Measurements from ENCODE around the gene CMTM4. TPM values are rescaled to one million over a fixed set of nuclear protein-coding genes. Genes with fewer than 3 reads are reported as not detected.

Gene CMTM4
- total and polyA plus RNA-seq, 4 experiments from 2014 or later = 0.21 to 2.2 (median 2.0) TPM; not detected in 1

GRCh38 chr16:66695935-66696668 is 441 bp downstream of the CMTM4 start:
- H3K27ac Mint-ChIP-seq = peak overlapping the region in 4 of 7 donors; percentile 23 to 75 (median 59)
- Histone ChIP-seq H3K9me3 (ENCODE audit: control insufficient read depth in 1 of 2, low read length in 2 of 2) (no peaks in the 10 kb centered on the region), H3K4me1 (ENCODE audit: insufficient read depth, low read length) (peaks cover 8% of the 10 kb centered on the region), H3K4me3 (ENCODE audit: low read length in 2 of 2) (peak overlapping the region in 1 of 2 donors; percentile 52), H3K36me3 (ENCODE audit: insufficient read depth, low read length) (no peaks in the 10 kb centered on the region), H3K27ac (ENCODE audit: low read depth, low read length) (peak overlapping the region; percentile 27), H3K27me3 (ENCODE audit: insufficient read depth, low read length) (no peaks in the 10 kb centered on the region)
- peak in 2 of 5 donors; percentile 3 to 24 for DNase-seq
- no peaks in the 10 kb centered on the region for H3K9me3 Mint-ChIP-seq
- H3K27me3 Mint-ChIP-seq = peaks cover 0 to 5% of the 10 kb centered on the region in 2 donors
- CTCF ChIA-PET (ENCODE audit: partially characterized antibody) = interaction anchor here (1.4 to 2.3 kb wide), 2 partner anchors 11 to 88 kb away, joined by 3 to 6 read pairs; no protein-coding TSS in a partner anchor
- H3K4me1 Mint-ChIP-seq = peaks cover 5 to 20% (median 12%) of the 10 kb centered on the region in 4 donors
- no peaks in the 10 kb centered on the region for H3K36me3 Mint-ChIP-seq
- POLR2A ChIA-PET (ENCODE audit: partially characterized antibody) = interaction anchor here (1.2 to 1.6 kb wide), 2 partner anchors 55 to 135 kb away, joined by 3 to 4 read pairs; partner anchors contain the start of genes DYNC1LI2 and NAE1
- H3K4me3 Mint-ChIP-seq = peak overlapping the region; percentile 70 to 82 (median 78)
- intact Hi-C loops (cut with micrococcal nuclease) = loop anchor here (2.0 to 5.0 kb wide), 3 partner anchors 33 to 89 kb away; partner anchors contain the start of gene DYNC1LI2

- peak in 2 of 5 donors; percentile 9 to 10 for DNase-seq
- peaks cover 3 to 20% (median 12%) of the 10 kb centered on the region in 4 donors for H3K4me1 Mint-ChIP-seq
- Histone ChIP-seq H3K36me3 (ENCODE audit: insufficient read depth, low read length) (no peaks in the 10 kb centered on the region), H3K27ac (ENCODE audit: low read depth, low read length) (no peak overlapping the region), H3K9me3 (ENCODE audit: control insufficient read depth in 1 of 2, low read length in 2 of 2) (no peaks in the 10 kb centered on the region), H3K27me3 (ENCODE audit: insufficient read depth, low read length) (no peaks in the 10 kb centered on the region), H3K4me3 (ENCODE audit: low read length in 2 of 2) (no peak overlapping the region), H3K4me1 (ENCODE audit: insufficient read depth, low read length) (peaks cover 8% of the 10 kb centered on the region)
- ChIA-PET CTCF (ENCODE audit: partially characterized antibody) (interaction anchor here (0.7 kb wide), 1 partner anchor 9 kb away, joined by 3 read pairs; no protein-coding TSS in a partner anchor), POLR2A (ENCODE audit: partially characterized antibody) (interaction anchor here (1.6 kb wide), 1 partner anchor 135 kb away, joined by 3 read pairs; the partner anchor contains the start of gene NAE1)
- no peaks in the 10 kb centered on the region for H3K9me3 Mint-ChIP-seq
- peak overlapping the region in 4 of 7 donors; percentile 52 to 75 (median 69) for H3K27ac Mint-ChIP-seq
- H3K4me3 Mint-ChIP-seq = peak overlapping the region; percentile 70 to 82 (median 78)
- H3K27me3 Mint-ChIP-seq = peaks cover 0 to 5% of the 10 kb centered on the region in 2 donors
- intact Hi-C loops (cut with micrococcal nuclease) = loop anchor here (5.0 kb wide), 1 partner anchor 88 kb away; no protein-coding TSS in a partner anchor
- H3K36me3 Mint-ChIP-seq = no peaks in the 10 kb centered on the region
Measured at GRCh38 chr16:66695471-66695934, 1.0 kb downstream of the CMTM4 start.

GRCh38 chr16:66693149-66693548 is 3.4 kb downstream of the CMTM4 start:
- DNase-seq = no peak
- H3K36me3 Mint-ChIP-seq = no peaks in the 10 kb centered on the region
- peak overlapping the region in 1 of 8 donors; percentile 18 for H3K4me3 Mint-ChIP-seq
- peaks cover 3 to 20% (median 11%) of the 10 kb centered on the region in 4 donors for H3K4me1 Mint-ChIP-seq
- no peak overlapping the region for H3K27ac Mint-ChIP-seq
- CTCF ChIA-PET (ENCODE audit: partially characterized antibody) = interaction anchor here (3.4 kb wide), 1 partner anchor 42 kb away, joined by 10 read pairs; no protein-coding TSS in a partner anchor
- intact Hi-C loops (cut with micrococcal nuclease) = no loop called here
- H3K36me3 ChIP-seq (ENCODE audit: insufficient read depth, low read length) = no peaks in the 10 kb centered on the region
- no peak overlapping the region for H3K27ac ChIP-seq (ENCODE audit: low read depth, low read length)
- POLR2A ChIA-PET (ENCODE audit: partially characterized antibody) = no interaction called here
- H3K9me3 Mint-ChIP-seq = no peaks in the 10 kb centered on the region
- no peaks in the 10 kb centered on the region for H3K9me3 ChIP-seq (ENCODE audit: control insufficient read depth in 1 of 2, low read length in 2 of 2)
- no peaks in the 10 kb centered on the region for H3K27me3 ChIP-seq (ENCODE audit: insufficient read depth, low read length)
- H3K27me3 Mint-ChIP-seq = peaks cover 0 to 4% of the 10 kb centered on the region in 2 donors
- H3K4me1 ChIP-seq (ENCODE audit: insufficient read depth, low read length) = peaks cover 8% of the 10 kb centered on the region
- H3K4me3 ChIP-seq (ENCODE audit: low read length in 2 of 2) = no peak overlapping the region

- Histone ChIP-seq H3K9me3 (ENCODE audit: control insufficient read depth in 1 of 2, low read length in 2 of 2) (no peaks in the 10 kb centered on the region), H3K27me3 (ENCODE audit: insufficient read depth, low read length) (no peaks in the 10 kb centered on the region), H3K27ac (ENCODE audit: low read depth, low read length) (no peak overlapping the region), H3K36me3 (ENCODE audit: insufficient read depth, low read length) (no peaks in the 10 kb centered on the region), H3K4me3 (ENCODE audit: low read length in 2 of 2) (no peak overlapping the region), H3K4me1 (ENCODE audit: insufficient read depth, low read length) (peaks cover 8% of the 10 kb centered on the region)
- H3K4me1 Mint-ChIP-seq = peaks cover 1 to 17% (median 10%) of the 10 kb centered on the region in 4 donors
- DNase-seq = no peak
- no peaks in the 10 kb centered on the region for H3K9me3 Mint-ChIP-seq
- H3K27ac Mint-ChIP-seq = no peak overlapping the region
- no peak overlapping the region for H3K4me3 Mint-ChIP-seq
- H3K27me3 Mint-ChIP-seq = peaks cover 0 to 4% of the 10 kb centered on the region in 2 donors
- ChIA-PET POLR2A (ENCODE audit: partially characterized antibody) (no interaction called here), CTCF (ENCODE audit: partially characterized antibody) (interaction anchor here (1.4 to 3.4 kb wide), 2 partner anchors 29 to 41 kb away, joined by 3 to 10 read pairs; no protein-coding TSS in a partner anchor)
- intact Hi-C loops (cut with micrococcal nuclease) = no loop called here
- H3K36me3 Mint-ChIP-seq = no peaks in the 10 kb centered on the region
Measured at GRCh38 chr16:66692341-66692740, 4.2 kb downstream of the CMTM4 start.

GRCh38 chr16:66691234-66691633 is 5.3 kb downstream of the CMTM4 start:
- Mint-ChIP-seq H3K27me3 (peaks cover 0 to 4% of the 10 kb centered on the region in 2 donors), H3K27ac (no peak overlapping the region), H3K9me3 (no peaks in the 10 kb centered on the region), H3K36me3 (no peaks in the 10 kb centered on the region), H3K4me3 (no peak overlapping the region), H3K4me1 (peaks cover 0 to 12% (median 6%) of the 10 kb centered on the region in 4 donors)
- Histone ChIP-seq H3K4me3 (ENCODE audit: low read length in 2 of 2) (no peak overlapping the region), H3K27ac (ENCODE audit: low read depth, low read length) (no peak overlapping the region), H3K36me3 (ENCODE audit: insufficient read depth, low read length) (no peaks in the 10 kb centered on the region), H3K9me3 (ENCODE audit: control insufficient read depth in 1 of 2, low read length in 2 of 2) (no peaks in the 10 kb centered on the region), H3K4me1 (ENCODE audit: insufficient read depth, low read length) (peaks cover 8% of the 10 kb centered on the region), H3K27me3 (ENCODE audit: insufficient read depth, low read length) (no peaks in the 10 kb centered on the region)
- ChIA-PET POLR2A (ENCODE audit: partially characterized antibody) (no interaction called here), CTCF (ENCODE audit: partially characterized antibody) (interaction anchor here (1.4 to 3.4 kb wide), 2 partner anchors 28 to 40 kb away, joined by 3 to 10 read pairs; no protein-coding TSS in a partner anchor)
- intact Hi-C loops (cut with micrococcal nuclease) = no loop called here
- no peak for DNase-seq

- no peak overlapping the region for H3K4me3 ChIP-seq (ENCODE audit: low read length in 2 of 2)
- Mint-ChIP-seq H3K9me3 (no peaks in the 10 kb centered on the region), H3K4me3 (no peak overlapping the region), H3K4me1 (peaks cover 0 to 6% (median 2%) of the 10 kb centered on the region in 4 donors), H3K36me3 (no peaks in the 10 kb centered on the region), H3K27ac (no peak overlapping the region), H3K27me3 (peaks cover 0 to 4% of the 10 kb centered on the region in 2 donors)
- no peak for DNase-seq
- no peaks in the 10 kb centered on the region for H3K36me3 ChIP-seq (ENCODE audit: insufficient read depth, low read length)
- intact Hi-C loops (cut with micrococcal nuclease) = no loop called here
- ChIA-PET CTCF (ENCODE audit: partially characterized antibody) (interaction anchor here (3.4 kb wide), 1 partner anchor 39 kb away, joined by 10 read pairs; no protein-coding TSS in a partner anchor), POLR2A (ENCODE audit: partially characterized antibody) (no interaction called here)
- peaks cover under 1% of the 10 kb centered on the region for H3K4me1 ChIP-seq (ENCODE audit: insufficient read depth, low read length)
- no peaks in the 10 kb centered on the region for H3K27me3 ChIP-seq (ENCODE audit: insufficient read depth, low read length)
- H3K27ac ChIP-seq (ENCODE audit: low read depth, low read length) = no peak overlapping the region
- no peaks in the 10 kb centered on the region for H3K9me3 ChIP-seq (ENCODE audit: control insufficient read depth in 1 of 2, low read length in 2 of 2)
Measured at GRCh38 chr16:66690106-66690847, 6.3 kb downstream of the CMTM4 start.
